Uterus (tissue), 4 donors: ENCODE data around the gene SYT10. TPM values are rescaled to one million over a fixed set of nuclear protein-coding genes. Genes with fewer than 3 reads are reported as not detected.

ENCODE experiments used
- DNase-seq, 2 donors: peaks; one replicate each; pipeline ENCODE4 v3.0.0-alpha.2; 2019 to 2020
- H3K27ac ChIP-seq, 2 donors: fragments of 200-600 bp; sonication (generic); 1 replicate in 1 of 2; 2 replicates in 1 of 2; pipeline ENCODE4 v1.5.1; 2016 to 2018
- H3K27me3 ChIP-seq, 2 donors: fragments of 200-600 bp; sonication (generic); one replicate each; pipeline ENCODE4 v1.5.1; 2018 to 2019; ENCODE audit warnings: control low read depth in 1 of 2
- H3K36me3 ChIP-seq, 2 donors: fragments of 200-600 bp; sonication (generic); one replicate each; pipeline ENCODE4 v1.5.1; 2019; ENCODE audit warnings: control low read depth in 1 of 2
- H3K4me1 ChIP-seq, 2 donors: fragments of 200-600 bp; sonication (generic); one replicate each; pipeline ENCODE4 v1.5.1; 2018 to 2019; ENCODE audit warnings: control low read depth in 1 of 2
- H3K4me3 ChIP-seq, 2 donors: fragments of 200-600 bp; sonication (generic); 1 replicate in 1 of 2; 2 replicates in 1 of 2; pipeline ENCODE4 v1.5.1; 2018 to 2019; ENCODE audit warnings: mild to moderate bottlenecking in 1 of 2
- H3K9me3 ChIP-seq, 2 donors: fragments of 200-600 bp; sonication (generic); one replicate each; pipeline ENCODE4 v1.5.1; 2019; ENCODE audit warnings: control low read depth in 1 of 2
- POLR2A ChIP-seq, 2 donors: fragments of 450-650 bp; IDR thresholded peaks; one replicate each; pipeline ENCODE4 v1.6.1; 2016; ENCODE audit warnings: antibody characterized with exemption in 2 of 2, mild to moderate bottlenecking in 1 of 2, moderate library complexity in 1 of 2
- intact Hi-C: fragments of 100-400 bp; cut with DNase I; formaldehyde crosslinking; loops from one replicate; pipeline ENCODE4 v1.15.1; 2023; ENCODE audit warnings: low total_unique reads
- total RNA-seq, 4 donors: library from RNA; depleted of rRNA in 3 of 4; stranded (reverse); fragments of >200 nt in 3 of 4; gene quantifications; one replicate each; pipeline versions ENCODE4 v1.1.0 to v1.2.4, GENCODE V29; 2014 to 2023
- TF ChIP-seq, protein P1 (sequence below), 4 experiments: fragments of 200-600 bp in 2 of 4; fragments of 450-650 bp in 2 of 4; sonication (generic) in 2 of 4; IDR thresholded peaks; one replicate each; pipeline ENCODE4 v1.5.1; 2016 to 2019; ENCODE audit warnings: antibody characterized with exemption in 4 of 4, mild to moderate bottlenecking in 2 of 4, moderate library complexity in 1 of 4
- donor health status: DM: yes; HTN: yes; CAD: no.

Gene SYT10
- total RNA-seq, 4 donors from 2014 or later, result 2.1 TPM; not detected in 3

- Histone ChIP-seq H3K27me3 (no peaks in the 10 kb centered on the region), H3K9me3 (no peaks in the 10 kb centered on the region), H3K4me3 (no peak overlapping the region), H3K36me3 (no peaks in the 10 kb centered on the region), H3K27ac (no peak overlapping the region), H3K4me1 (no peaks in the 10 kb centered on the region)
- intact Hi-C loops, result no loop called here
- DNase-seq, result no peak
- TF ChIP-seq POLR2A (IDR thresholded peaks at IDR 0.05), result no peak
- TF ChIP-seq, protein P1, sequence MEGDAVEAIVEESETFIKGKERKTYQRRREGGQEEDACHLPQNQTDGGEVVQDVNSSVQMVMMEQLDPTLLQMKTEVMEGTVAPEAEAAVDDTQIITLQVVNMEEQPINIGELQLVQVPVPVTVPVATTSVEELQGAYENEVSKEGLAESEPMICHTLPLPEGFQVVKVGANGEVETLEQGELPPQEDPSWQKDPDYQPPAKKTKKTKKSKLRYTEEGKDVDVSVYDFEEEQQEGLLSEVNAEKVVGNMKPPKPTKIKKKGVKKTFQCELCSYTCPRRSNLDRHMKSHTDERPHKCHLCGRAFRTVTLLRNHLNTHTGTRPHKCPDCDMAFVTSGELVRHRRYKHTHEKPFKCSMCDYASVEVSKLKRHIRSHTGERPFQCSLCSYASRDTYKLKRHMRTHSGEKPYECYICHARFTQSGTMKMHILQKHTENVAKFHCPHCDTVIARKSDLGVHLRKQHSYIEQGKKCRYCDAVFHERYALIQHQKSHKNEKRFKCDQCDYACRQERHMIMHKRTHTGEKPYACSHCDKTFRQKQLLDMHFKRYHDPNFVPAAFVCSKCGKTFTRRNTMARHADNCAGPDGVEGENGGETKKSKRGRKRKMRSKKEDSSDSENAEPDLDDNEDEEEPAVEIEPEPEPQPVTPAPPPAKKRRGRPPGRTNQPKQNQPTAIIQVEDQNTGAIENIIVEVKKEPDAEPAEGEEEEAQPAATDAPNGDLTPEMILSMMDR (IDR thresholded peaks at IDR 0.05), result no peak
Observed at GRCh38 chr12:33476058-33476457, 36.4 kb upstream of the SYT10 start.

DNA sequence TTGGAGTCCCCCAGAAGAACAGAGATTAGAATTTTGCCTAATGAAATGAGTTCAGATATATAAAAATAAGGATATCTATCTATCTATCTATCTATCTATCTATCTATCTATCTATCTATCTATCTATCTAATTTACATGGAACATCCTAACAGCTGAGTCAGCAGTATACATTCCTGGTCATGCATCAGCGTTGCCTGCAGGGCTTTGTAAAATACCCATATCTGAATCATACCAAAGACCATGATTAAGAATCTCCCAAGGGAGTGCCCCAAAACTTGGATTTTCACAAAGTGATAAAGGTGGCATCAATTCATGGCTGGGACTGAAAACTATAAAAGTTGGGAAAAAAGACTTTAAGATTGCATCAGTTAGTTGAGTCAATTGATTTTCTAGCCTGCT, 32.7 kb upstream of the SYT10 start:
- H3K27me3 ChIP-seq, result no peaks in the 10 kb centered on the region
- no peak for DNase-seq
- H3K4me1 ChIP-seq, result no peaks in the 10 kb centered on the region
- H3K9me3 ChIP-seq, result no peaks in the 10 kb centered on the region
- H3K36me3 ChIP-seq, result no peaks in the 10 kb centered on the region
- no peak overlapping the region for H3K4me3 ChIP-seq
- no peak overlapping the region for H3K27ac ChIP-seq
- TF ChIP-seq POLR2A (IDR thresholded peaks at IDR 0.05), result no peak
- TF ChIP-seq, protein P1 (IDR thresholded peaks at IDR 0.05), result no peak
- intact Hi-C loops, result no loop called here

DNA sequence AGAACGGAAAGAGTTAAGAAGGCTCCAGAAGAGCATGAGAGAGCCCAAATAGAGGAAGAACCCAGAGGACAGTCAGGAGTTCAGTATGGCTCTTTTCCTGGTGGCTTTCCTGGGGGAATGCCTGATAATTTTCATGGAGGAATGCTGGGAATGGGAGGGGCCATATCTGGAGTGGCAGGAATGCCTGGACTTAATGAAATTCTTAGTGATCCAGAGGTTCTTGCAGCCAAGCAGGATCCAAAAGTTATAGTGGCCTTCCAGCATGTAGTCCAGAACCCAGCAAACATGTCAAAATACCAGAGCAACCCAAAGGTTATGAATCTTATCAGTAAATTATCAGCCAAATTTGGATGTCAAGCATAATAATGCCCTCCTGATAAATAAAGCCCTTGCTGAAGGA, 15.5 kb upstream of the SYT10 start:
- intact Hi-C loops, result no loop called here

GRCh38 chr12:33450480-33450879, 10.9 kb upstream of the SYT10 start:
- Histone ChIP-seq H3K9me3 (no peaks in the 10 kb centered on the region), H3K27me3 (no peaks in the 10 kb centered on the region), H3K4me1 (no peaks in the 10 kb centered on the region), H3K27ac (no peak overlapping the region), H3K4me3 (no peak overlapping the region), H3K36me3 (no peaks in the 10 kb centered on the region)
- TF ChIP-seq, protein P1 (IDR thresholded peaks at IDR 0.05), result no peak
- TF ChIP-seq POLR2A (IDR thresholded peaks at IDR 0.05), result no peak
- intact Hi-C loops, result no loop called here
- no peak for DNase-seq

More for the DNA sequence above, 15.5 kb upstream of the SYT10 start:
- no peak overlapping the region for H3K27ac ChIP-seq
- no peaks in the 10 kb centered on the region for H3K9me3 ChIP-seq
- no peak for DNase-seq
- TF ChIP-seq, protein P1 (IDR thresholded peaks at IDR 0.05), result no peak
- TF ChIP-seq POLR2A (IDR thresholded peaks at IDR 0.05), result no peak
- H3K27me3 ChIP-seq, result no peaks in the 10 kb centered on the region
- no peaks in the 10 kb centered on the region for H3K4me1 ChIP-seq
- no peaks in the 10 kb centered on the region for H3K36me3 ChIP-seq
- H3K4me3 ChIP-seq, result no peak overlapping the region

- no peak overlapping the region for H3K27ac ChIP-seq
Observed at GRCh38 chr12:33440477-33440876, 858 bp upstream of the SYT10 start.

More at GRCh38 chr12:33440477-33440876, 858 bp upstream of the SYT10 start:
- intact Hi-C loops, result no loop called here
- no peak for DNase-seq
- Histone ChIP-seq H3K27me3 (peaks cover 0 to 11% of the 10 kb centered on the region in 2 donors), H3K4me1 (peaks cover 0 to 6% of the 10 kb centered on the region in 2 donors), H3K36me3 (no peaks in the 10 kb centered on the region), H3K9me3 (no peaks in the 10 kb centered on the region), H3K4me3 (no peak overlapping the region)
- no peak for TF ChIP-seq POLR2A (IDR thresholded peaks at IDR 0.05)
- TF ChIP-seq, protein P1 (IDR thresholded peaks at IDR 0.05), result no peak
